SK-N-SH treated with all-trans-retinoic acid at 6 μM for 48 hours (cell line): ENCODE data around the gene MYOD1.

Source experiments
- CREB5 ChIP-seq: fragments of 250-450 bp; sonication (Bioruptor Pico); IDR thresholded peaks from 2 replicates; pipeline ENCODE4 v1.5.1; 2020; ENCODE audit warnings: low read depth, mild to moderate bottlenecking, moderate library complexity
- OSR1 ChIP-seq: fragments of 250-450 bp; sonication (Bioruptor Pico); IDR thresholded peaks from 2 replicates; pipeline ENCODE4 v1.8.0; 2022; ENCODE audit warnings: moderate library complexity, mild to moderate bottlenecking, inconsistent platforms
- TF ChIP-seq, protein P1 (sequence below): fragments of 250-450 bp; sonication (Bioruptor Pico); IDR thresholded peaks from 2 replicates; pipeline ENCODE4 v1.8.0; 2020; ENCODE audit warnings: mild to moderate bottlenecking, moderate library complexity, borderline replicate concordance

GRCh38 chr11:17699147-17700114 is 19.9 kb upstream of the MYOD1 start:
- TF ChIP-seq, protein P1, sequence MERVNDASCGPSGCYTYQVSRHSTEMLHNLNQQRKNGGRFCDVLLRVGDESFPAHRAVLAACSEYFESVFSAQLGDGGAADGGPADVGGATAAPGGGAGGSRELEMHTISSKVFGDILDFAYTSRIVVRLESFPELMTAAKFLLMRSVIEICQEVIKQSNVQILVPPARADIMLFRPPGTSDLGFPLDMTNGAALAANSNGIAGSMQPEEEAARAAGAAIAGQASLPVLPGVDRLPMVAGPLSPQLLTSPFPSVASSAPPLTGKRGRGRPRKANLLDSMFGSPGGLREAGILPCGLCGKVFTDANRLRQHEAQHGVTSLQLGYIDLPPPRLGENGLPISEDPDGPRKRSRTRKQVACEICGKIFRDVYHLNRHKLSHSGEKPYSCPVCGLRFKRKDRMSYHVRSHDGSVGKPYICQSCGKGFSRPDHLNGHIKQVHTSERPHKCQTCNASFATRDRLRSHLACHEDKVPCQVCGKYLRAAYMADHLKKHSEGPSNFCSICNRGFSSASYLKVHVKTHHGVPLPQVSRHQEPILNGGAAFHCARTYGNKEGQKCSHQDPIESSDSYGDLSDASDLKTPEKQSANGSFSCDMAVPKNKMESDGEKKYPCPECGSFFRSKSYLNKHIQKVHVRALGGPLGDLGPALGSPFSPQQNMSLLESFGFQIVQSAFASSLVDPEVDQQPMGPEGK (CRISPR knock-in tag) = no peak
- TF ChIP-seq OSR1 (CRISPR knock-in tag) (no peak), CREB5 (CRISPR knock-in tag) (no peak)
